ENCODE data around the gene DIS3L. TPM values are rescaled to one million over a fixed set of nuclear protein-coding genes. Genes with fewer than 3 reads are reported as not detected.

Gene DIS3L
- total and polyA plus RNA-seq, 2 donors (not counting 3 experiments of a cell fraction or from before 2014, with no cell fraction given): 7.8 to 27.9 TPM

GRCh38 chr15:66308531-66308930 lies 15.2 kb downstream of the DIS3L start:
- POLR2A ChIA-PET: no interaction called here
- dilution Hi-C loops (cut with MboI; ENCODE audit: extremely low pct_ligation_motif_present, low sequenced_read_pairs): loop anchor here (25.0 kb wide), 1 partner anchor 104 kb away; no protein-coding TSS in a partner anchor
- Histone ChIP-seq H3K9ac (replicated peaks; ENCODE audit: extremely low read depth, insufficient read depth, low read length) (no peak overlapping the region), H2AFZ (ENCODE audit: low read depth, low read length) (no peak overlapping the region), H3K4me1 (ENCODE audit: control insufficient read depth, extremely low read depth, insufficient read depth, low read length) (no peaks in the 10 kb centered on the region), H3K36me3 (ENCODE audit: control insufficient read depth in 2 of 2, extremely low read depth in 1 of 2, insufficient read depth in 2 of 2, low read length in 2 of 2) (peaks cover 0 to 5% of the 10 kb centered on the region in 2 experiments), H3K27me3 (ENCODE audit: control insufficient read depth in 2 of 2, insufficient read depth in 2 of 2, low read length in 2 of 2) (no peaks in the 10 kb centered on the region), H3K4me2 (ENCODE audit: insufficient read depth, low read length) (no peak overlapping the region), H3K27ac (ENCODE audit: insufficient read depth, low read depth, low read length) (no peak overlapping the region), H3K4me3 (replicated peaks in 1 of 3; ENCODE audit: insufficient read depth in 1 of 3, low read depth in 1 of 3, low read length in 3 of 3) (no peak overlapping the region), H3K9me3 (replicated peaks; ENCODE audit: control insufficient read depth, insufficient read depth, low read length) (no peaks in the 10 kb centered on the region), H4K20me1 (replicated peaks; ENCODE audit: control insufficient read depth, extremely low read depth, insufficient read depth, low read length) (no peaks in the 10 kb centered on the region), H3K79me2 (ENCODE audit: control insufficient read depth, insufficient read depth, low read length) (no peaks in the 10 kb centered on the region), H3K9me1 (replicated peaks; ENCODE audit: control insufficient read depth, extremely low read depth, insufficient read depth, low read length) (no peaks in the 10 kb centered on the region)
- BruUV-seq (replicated peaks): no TSS peak
- FAIRE-seq (no peak), DNase-seq (ENCODE audit: low read depth, low spot score) (no peak)
- intact Hi-C loops (cut with micrococcal nuclease): no loop called here
- TF ChIP-seq MAX (IDR thresholded peaks at IDR 0.05; ENCODE audit: insufficient read depth, insufficient read length): no peak
- TF ChIP-seq MYC (IDR thresholded peaks at IDR 0.05; ENCODE audit: low read depth, low read length): no peak
- no peak for TF ChIP-seq GATA2 (IDR thresholded peaks at IDR 0.05; ENCODE audit: insufficient read depth, insufficient read length, low read depth, low read length)
- TF ChIP-seq POLR2AphosphoS5 (IDR thresholded peaks at IDR 0.05; ENCODE audit: insufficient read depth, low read depth, low read length): no peak
- no peak for TF ChIP-seq CTCF (IDR thresholded peaks at IDR 0.05; ENCODE audit: extremely low read depth in 1 of 2, insufficient read depth in 1 of 2, low read depth in 1 of 2, low read length in 2 of 2)
- TF ChIP-seq POLR2A (IDR thresholded peaks at IDR 0.05; ENCODE audit: low read depth, low read length): no peak
- no peak for TF ChIP-seq FOS (IDR thresholded peaks at IDR 0.05; ENCODE audit: borderline replicate concordance, insufficient read depth, low read length)
- no peak for TF ChIP-seq JUN (IDR thresholded peaks at IDR 0.05; ENCODE audit: borderline replicate concordance, insufficient read depth, insufficient read length, low read depth)
- TF ChIP-seq EZH2 (IDR thresholded peaks at IDR 0.05; ENCODE audit: borderline replicate concordance, low read depth, low read length, severe bottlenecking): no peak
- CTCF ChIA-PET: interaction anchor here (1.0 kb wide), 1 partner anchor 11 kb away, joined by 3 read pairs; no protein-coding TSS in a partner anchor
